GM18502 (cell line): ENCODE data around the gene DCAKD.

ENCODE experiments used
- ATAC-seq: cut with Tn5 transposase; IDR thresholded peaks from one replicate; pipeline ENCODE4 v1.9.1; 2021; ENCODE audit warnings: mild to moderate bottlenecking; ENCODE audit not compliant: unreplicated experiment, poor library complexity

The DCAKD gene

GRCh38 chr17:44977814-44978550, 73.5 kb downstream of the DCAKD start:
- ATAC-seq = no peak

DNA sequence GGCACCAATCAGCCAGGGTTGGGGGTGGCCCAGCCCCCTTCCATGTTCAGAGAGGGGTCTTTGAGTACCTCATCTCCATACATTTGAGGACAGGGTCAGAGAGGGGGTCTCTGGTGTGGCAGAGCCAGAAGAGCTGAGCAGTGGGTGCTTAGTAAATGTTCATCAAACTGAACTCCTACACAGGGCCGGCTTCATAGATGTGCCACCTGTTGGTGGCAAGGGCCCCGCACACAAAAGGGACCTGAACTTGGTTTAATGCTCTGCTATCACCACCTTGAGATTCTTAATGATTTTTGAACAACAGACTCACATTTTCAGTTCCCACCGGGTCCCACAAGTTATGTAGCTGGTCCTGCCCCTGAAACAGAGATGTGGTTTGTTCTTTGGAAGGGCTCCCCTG, 74.4 kb downstream of the DCAKD start:
- no peak for ATAC-seq

GRCh38 chr17:44976206-44976605, 75.2 kb downstream of the DCAKD start:
- no peak for ATAC-seq
